CD4-positive, alpha-beta T cell treated with Interleukin-10 for 1 hour (primary cell): Measurements from ENCODE around the gene PIAS2.
"Not testable (repeated sequence)": the region's sequence is repeated elsewhere in the genome, so short reads cannot be mapped to it uniquely, and the experiment has no call there.

Source experiments
- DNase-seq: peaks from one replicate; pipeline ENCODE4 v3.0.0-alpha.2; 2020

The PIAS2 gene

DNA sequence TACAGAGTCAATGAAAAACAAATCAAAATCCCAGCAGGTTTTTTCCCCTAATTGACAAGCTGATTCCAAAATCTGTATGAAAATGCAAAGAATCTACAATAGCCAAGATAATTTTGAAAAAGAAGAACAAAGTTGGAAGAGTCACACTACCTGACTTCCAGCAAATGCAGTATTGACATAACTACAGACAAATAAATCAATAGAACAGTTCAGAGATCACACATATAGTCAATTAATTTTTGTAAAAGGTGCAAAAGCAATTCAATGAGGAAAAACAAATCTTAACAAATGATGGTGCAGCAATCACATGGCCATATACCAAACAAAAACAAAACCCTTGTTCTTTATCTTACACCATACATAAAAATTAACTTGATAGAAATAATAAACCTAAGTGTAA is 85.9 kb downstream of the PIAS2 start:
- no peak for DNase-seq

DNA sequence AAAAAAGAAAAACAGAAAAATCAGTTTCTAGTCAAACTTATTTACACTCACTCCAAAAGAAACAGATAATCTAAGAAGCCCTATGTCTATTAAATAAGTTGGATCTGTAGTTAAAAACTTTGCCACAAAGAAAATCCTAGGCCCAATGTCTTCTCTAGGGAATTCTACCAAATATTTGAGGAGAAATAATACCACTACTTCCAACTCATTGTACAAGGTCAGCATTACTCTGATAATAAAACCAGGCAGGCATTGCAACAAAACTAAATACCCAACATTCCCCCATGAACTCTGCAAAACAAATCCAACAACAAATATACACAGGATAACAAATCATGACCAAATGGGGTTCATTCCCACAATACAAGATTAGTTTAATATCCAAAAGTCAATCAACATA is 86.7 kb downstream of the PIAS2 start:
- no peak for DNase-seq

DNA sequence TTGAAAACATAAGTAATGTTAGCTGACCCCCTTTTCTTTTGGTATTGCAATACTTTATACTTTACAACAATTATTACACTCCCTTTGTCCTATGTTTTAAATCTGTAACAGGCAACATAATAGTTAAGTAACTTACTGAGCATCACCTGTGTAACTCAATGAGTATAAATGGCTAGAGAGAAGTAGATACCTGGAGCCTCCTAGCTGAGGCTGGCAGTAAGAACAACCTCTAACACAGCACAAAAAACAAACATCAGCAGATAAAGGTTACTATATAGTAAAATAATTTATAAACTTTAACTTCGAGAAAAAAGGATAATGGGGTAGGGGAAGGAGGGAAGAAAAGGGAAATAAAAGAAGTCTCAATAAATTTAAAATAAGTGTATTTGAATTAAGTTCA is 87.4 kb downstream of the PIAS2 start:
- DNase-seq, result no peak

DNA sequence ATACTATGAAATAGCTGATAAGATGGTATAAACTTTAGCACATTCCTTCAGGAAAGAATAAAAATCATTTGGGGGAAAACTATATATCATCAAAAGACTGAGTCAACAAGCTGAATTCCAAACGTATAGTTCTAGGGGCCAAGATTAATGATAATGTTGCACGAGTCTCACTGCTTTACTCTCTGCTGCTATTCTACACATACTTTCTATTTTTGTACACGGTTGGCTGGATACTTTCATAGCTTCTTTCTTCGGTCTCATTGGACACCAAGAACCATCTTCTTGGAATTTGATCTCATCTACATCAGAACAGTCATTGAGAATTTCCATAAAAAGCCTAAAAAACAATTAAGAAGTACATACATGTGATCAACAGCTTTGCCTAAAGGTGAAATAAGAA is 87.8 kb downstream of the PIAS2 start:
- no peak for DNase-seq

DNA sequence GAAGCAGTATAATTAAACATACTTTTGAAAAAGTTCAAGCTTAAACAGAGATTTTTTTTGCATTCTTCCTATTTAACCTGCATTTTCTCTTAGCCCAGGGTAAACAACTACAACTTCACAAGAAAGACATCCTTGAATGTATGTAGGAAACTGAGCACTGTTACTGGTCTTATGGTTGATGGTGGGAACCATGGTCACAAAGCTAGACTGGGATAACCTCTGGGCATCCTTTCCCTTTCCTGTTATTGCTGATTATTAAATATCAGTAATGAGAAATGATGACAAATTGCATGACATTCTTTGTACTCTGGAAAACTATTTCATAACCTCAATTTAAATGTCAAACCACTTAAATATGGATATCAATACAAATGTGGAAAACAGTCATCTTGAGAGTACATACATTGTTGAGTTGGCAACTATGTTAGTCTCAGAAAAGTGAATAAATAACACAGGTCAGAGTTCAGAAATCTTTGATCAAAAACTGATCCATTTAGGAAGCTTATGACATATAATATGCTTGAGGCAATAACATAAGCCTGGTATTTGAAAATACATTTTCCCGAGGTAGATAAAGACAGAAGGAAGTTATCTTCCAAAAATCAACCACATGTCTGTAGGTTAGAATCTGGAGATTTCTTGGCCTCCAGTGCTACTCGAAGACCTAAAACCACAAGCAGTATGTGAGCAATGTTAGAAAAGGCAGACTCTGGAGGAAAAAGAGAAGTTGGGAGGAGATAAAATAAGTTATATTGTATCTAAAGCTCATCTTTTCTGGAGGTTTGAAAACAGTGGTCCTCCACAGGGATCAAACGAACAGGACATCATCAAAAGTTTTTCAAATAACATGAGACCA is 95.2 kb downstream of the PIAS2 start:
- DNase-seq, result no peak

DNA sequence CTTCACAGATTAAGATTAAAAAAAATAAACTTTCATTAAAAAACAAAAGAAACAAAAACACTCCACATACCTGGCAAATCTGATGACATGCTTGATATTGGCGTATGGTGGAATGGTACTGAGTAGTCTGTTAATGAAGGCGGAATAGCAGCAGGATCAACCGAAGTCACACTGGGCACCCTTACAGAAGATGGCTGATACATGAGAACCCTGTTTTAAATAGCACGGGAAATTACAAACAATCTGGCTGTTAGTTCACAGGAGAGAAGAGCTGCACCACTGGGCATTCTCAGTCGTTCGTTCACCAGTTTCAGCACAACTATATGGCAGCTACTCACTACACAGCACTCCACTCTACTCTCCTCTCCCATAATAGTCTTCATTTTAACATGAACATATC is 96.4 kb downstream of the PIAS2 start:
- DNase-seq, result no peak

DNA sequence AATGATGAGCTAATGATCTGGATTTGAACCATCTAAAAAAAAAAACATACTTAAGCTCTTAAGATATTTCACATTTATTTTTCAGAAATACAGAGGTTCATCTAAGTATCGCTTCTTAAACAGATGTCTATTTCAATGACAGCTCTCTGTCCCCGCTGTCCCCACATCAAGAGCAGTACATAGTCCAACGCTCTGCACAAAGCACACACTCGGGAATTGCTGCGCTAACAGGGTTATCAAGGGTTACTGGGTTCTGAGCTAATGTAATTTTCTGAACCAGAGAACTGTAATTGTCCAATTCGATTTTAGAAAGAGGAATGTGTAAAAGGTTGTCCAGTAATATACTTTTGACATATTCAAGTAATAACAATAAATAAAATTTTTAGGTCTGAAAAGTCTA is 101.6 kb downstream of the PIAS2 start:
- no peak for DNase-seq

DNA sequence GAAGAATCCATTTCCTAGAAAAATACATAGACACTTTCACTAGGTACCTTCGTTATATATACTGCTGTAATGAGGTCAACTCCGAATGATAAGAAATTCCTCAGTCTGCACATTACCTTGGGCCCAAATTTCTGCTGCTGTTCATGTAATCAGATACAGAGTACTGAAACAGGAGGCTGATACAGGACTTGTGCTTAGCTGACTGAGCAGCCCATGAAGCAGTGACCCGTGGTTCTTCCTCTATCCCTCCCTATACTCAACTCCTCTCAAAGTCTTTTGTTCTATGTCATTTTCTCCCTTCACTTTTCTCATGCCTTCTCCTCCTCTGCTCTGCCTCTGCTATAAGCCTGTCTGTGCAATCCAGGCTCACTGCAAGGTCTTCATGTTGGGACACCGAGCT is 102.9 kb downstream of the PIAS2 start:
- no peak for DNase-seq

DNA sequence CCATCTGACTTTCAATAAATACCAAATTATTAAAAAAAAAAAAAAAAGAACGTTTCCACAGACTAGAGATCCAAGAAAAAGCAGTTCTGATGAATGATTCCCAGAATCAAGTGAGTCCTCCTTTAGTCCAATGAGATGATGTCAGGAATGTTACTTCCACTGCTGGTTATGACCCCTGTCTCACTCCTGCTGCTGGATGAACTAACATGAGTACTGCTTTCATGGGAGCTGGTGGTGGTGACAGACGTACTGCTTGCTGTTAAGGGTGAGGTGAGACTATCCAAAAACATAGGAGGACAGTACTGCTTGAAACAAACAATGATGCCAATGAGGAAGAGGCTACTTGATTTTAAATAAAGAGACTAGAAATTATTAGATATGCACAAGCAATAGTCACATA is 105.0 kb downstream of the PIAS2 start:
- no peak for DNase-seq

DNA sequence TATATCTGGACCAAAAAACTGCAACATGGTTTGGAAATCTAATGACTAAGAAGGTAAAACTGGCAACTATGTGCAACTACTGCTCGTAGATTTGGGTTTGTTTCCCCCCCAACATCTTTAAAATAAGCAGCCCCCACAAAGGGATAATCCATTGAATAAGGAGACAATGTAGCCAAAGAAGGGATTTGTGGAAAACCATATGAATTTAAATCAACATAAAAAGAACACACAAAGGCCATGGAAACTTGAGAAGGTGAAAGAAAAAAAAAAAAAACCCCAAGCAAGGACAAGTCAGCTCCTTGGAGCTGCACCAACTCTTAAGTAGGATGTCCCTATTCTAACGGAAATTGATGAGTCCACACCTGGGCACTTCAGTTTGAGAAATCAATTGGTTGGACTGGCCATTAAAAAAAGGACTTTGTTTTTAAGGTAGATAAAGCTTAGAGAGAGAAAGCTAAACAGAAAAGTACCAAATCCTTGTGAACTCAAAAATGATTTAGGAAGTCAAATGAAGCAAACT is 106.8 kb downstream of the PIAS2 start:
- DNase-seq, result no peak

DNA sequence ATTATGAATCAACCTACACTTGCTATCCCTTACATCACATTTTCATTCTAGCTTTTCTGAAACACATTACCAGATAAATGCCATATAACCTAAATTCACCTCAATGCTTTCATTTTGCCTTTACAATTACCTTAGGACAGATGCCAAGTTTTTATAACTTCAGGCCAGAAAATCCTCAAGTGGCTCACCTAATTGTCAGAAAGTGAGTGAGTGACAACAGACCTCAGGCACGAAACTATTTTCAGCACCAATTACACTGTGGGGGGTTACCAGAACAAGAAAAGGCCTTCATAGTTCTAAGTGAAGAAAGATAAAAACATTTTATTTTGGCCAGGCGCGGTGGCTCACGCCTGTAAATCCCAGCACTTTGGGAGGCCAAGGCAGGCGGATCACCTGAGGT is 108.2 kb downstream of the PIAS2 start:
- DNase-seq, result no peak

DNA sequence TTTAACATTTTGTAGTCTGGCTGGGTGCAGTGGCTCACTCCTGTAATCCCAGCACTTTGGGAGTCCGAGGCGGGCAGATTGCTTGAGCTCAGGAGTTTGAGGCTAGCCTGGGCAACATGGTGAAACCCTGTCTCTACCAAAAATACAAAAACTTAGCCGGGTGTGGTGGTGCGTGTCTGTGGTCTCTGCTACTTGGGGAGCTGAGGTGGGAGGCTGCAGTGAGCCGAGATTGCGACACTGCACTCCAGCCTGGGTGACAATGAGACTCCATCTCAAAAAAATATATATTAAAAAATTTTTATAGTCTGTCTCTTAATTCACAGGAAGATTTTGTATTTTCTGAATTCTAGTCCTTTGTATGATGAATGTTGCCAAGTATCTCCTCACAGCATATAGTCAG is 121.4 kb downstream of the PIAS2 start:
- DNase-seq, result not testable (repeated sequence)

DNA sequence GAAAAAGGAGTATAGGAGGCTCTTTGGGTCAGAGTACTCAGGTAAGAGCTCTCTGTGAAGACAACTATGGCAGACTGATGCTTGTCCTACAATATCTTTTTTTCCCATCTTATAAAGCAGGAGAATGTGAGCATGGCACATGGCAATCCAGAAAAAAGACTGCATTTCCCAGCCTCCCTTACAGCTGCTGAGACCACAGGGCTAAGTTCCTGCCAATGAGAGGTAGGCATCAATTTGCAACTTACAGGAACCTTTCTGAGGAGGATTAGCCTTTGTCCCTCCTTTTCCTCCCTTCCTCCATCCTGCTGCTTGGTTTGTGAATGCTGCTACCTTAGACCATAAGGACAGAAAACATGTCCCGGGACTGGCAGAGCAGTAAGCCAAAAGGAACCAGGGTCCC is 122.7 kb downstream of the PIAS2 start:
- no peak for DNase-seq

DNA sequence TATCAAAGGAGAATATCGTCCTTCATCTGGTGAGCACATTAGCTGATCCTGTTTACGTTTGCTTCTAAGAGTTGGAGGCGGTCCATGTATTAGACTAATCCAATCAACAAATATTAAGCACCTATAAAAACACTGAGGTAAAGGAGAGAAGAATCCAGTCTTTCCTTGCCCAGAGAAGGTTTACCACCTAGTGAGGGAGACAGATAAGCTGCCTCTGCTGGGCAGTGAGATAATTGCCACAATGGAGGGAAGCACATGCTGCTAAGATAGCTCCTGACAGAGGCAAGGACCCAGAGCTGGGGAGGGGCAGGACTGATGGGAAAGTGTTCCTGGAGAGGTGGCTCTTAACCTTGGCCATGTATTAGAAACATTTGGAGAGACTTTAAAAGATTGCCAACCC is 123.7 kb downstream of the PIAS2 start:
- DNase-seq, result no peak

DNA sequence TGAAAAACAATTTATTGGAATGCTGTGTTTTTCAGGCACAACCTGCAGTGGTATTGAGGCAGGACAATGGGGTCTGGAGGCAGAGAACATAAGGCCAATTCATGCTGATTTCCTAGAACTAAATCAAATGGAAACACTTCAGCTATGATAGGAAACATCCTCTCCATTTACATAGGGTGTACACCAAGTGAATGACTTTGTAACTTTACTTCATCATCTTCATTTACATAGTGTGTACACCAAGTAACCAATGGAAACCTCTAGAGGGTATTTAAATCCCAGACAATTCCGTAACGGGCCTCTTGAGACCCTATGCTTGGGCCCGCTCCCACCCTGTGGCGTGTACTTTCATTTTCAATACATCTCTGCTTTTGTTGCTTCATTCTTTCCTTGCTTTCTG is 128.2 kb downstream of the PIAS2 start:
- no peak for DNase-seq

DNA sequence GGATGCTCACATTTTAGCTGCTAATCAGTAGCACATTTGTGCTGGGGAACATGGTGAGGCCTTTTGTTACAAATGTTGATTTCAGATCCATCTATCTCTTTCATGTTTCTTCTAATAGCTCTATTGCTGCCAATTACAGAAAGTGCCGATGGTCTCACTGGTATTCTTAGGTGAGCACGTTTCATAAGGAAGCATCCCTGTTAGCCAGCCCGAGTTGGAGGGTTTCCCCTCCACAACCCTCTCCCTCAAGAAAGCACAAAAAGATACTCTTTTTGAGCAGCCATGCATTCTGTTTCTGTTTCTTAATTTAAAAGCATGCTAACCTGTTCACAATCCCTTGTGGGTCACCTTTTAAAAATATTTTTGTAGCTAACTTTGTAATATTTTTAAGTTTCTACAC is 129.6 kb downstream of the PIAS2 start:
- no peak for DNase-seq

DNA sequence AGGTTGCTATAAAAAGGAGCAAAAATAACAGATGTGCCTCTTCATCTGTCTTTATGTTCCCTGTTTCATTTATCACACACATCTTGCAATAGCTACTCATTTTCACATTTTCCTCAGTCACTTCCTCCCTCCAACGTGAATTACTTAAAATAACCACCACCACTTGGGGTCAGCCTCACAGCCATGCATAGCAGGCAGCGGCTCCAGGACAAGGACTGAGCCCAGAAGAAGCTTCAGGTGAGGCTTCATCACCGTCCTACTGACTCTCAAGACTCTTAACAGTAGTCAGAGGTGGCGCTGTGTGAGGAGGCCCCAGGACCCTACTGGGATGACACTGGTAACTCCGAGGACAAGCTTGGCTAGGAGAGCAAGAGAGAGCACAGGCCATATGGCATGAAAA is 144.9 kb downstream of the PIAS2 start:
- DNase-seq, result no peak

DNA sequence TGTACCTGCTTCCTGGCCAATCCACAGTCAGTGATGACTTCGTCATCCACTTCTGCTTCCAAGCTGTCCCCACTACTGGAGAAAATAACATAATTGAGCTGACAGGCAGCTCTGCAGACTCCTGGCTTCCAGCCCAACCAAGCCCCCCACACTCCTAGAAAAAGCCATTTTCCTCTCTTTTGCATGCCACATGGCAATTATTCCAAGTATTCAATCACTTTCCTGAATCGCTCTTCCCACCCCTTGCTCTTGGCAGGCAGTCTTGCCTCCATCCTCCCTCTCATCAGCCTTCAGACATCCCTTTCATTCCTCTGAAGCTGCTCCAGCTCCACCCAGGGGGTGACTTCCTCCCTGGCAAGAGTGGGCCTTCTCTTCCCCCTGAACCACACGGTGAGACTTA is 146.2 kb downstream of the PIAS2 start:
- no peak for DNase-seq

DNA sequence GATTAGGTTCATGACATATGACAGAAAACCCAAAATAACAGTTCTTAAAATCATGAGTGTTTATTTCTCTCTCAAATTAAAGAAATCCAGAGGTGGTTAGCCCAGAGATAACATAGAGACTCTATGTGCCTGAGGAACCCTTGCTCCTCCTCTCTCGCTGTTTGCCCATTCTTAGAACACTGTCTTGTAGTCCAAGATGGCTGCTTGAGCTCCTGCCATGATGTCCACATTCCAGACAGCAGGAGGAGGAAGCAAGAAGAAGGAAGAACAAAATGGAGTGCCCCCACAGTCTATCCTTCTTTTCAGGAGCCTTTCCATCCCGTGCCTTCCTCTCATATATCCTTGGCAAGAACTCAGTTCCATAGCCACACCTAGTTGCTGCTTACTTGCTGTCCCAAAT is 146.6 kb downstream of the PIAS2 start:
- DNase-seq, result no peak

DNA sequence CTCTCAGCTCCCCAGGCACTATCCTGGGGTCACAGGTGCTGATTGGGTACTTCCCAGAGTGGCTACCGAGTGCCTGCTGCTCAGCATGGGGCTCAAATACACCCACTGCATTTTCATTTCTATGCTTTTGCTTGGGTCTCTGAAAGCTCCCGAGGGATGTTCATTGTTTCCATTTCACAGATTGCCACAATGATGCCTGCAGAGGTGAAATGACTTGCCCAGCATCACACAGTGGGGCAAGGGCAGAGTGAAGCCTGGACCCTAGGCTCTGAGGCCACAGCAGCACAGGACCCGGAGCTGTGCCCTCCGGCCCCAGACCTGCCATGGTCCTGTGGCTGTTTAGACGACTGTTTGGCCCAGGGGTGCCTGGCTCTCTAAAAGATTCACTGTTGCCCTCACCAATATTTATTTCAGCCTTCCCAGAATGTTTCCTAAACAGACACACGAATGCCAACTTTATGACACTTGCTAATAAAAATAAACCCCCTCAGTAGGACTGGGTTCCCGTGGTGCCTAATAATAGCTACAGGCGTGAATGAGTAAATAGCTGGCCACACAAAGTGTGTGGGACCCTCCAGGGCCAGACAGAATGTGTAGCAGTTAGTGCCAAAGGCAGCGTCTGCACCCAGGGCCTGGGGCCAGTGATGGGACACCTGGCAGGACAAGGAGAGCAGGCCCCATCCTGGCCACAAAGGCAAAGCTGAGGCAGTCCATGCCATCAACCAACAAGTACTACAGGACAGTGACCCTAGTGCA is 149.0 kb downstream of the PIAS2 start:
- no peak for DNase-seq

DNA sequence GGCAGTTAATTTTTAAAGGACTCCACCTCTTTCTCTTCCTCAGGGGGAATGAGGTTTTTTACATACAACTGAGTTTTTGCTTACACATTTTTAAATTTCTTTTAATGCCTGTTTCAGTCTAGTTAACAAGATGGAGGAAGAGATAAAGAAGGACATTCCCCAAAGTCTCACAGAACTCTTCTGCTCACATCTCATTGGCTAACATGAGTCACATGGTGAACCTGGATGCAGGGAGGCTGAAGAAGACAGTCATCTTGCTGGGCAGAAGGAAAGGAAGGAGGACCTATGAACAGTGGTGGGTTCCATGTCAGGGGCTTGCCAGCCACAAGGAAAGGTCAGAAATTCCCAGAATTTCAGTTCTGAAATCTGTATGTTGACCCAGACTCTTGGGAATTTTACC is 150.1 kb downstream of the PIAS2 start:
- DNase-seq, result no peak

DNA sequence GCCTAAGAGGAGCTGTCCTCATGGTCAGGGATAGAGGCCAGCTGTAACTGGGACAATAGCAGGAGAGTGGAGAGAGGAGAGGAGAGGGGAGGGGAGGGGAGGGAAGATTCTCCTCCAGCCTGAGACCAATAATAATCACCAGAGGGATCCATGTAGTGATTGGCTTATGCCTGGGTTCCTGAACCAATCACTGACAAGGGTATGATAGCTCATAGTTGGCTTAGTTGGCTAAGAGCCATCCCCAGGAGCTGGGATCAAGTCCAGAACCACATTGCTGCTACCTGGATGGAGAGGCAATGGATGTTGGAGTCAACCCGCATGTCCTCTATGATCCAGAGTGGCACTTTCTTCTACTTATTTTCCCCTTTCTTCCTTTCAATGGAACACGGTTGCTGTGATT is 152.7 kb downstream of the PIAS2 start:
- DNase-seq, result no peak

DNA sequence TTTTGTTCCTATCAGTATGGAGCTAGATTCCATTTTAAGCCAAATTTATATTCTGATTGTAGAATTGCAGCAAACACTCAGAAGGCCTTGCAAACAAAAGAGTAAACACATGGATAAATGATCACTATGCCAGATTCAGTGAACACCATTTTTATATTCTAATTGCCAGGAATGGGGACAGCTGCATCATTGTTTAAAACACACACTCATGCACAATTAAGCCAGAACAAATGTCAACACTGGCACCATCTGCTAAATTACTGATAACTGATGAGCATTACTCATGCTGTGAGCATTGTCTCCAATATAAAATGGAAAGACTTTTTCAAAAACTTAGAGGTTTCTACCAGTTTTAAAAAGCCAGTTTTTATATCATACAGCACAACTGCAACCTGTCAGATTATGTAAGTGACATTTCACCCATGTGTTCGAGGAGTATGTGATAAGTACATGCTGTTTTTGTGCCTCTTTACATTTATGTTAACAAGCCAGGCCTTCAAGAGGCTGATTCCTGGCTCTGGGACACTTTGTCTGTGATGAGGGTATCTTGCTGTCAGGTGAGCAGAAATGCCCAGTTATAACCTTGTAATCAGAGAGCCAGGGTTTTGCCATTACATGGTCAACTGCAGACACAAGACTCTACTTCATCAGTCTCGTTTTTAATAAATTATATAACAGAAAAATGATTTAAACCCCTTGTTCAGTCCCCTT is 156.1 kb downstream of the PIAS2 start:
- no peak for DNase-seq

DNA sequence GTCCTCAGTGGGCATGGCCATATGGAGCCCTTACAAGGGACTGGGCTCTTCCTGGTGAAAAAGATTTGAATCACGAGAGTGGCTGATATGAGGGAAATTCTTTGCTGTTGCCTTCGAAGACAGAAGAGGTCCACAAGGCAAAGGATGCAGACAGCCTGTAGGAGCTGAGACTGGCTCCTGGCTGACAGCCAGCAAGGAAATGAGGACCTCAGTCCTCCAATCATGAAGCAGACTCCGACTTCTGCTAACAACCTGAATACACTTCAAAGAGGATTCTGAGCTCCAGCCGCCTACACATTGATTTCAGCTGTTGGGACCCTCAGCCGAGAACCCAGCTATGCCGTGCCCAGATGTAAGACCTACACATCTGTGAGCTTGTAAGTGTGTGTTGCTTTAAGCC is 157.4 kb downstream of the PIAS2 start:
- no peak for DNase-seq
